NCI-H526 treated with DMSO at 0.1 percent for 48 hours (cell line): ENCODE results near the gene TSPAN33.
"Not testable (repeated sequence)": the region's sequence is repeated elsewhere in the genome, so short reads cannot be mapped to it uniquely, and the experiment has no call there.

Source experiments
- DNase-seq: peaks from one replicate; lab custom pipeline; 2025; lab: John Stamatoyannopoulos, UW

The TSPAN33 gene

DNA sequence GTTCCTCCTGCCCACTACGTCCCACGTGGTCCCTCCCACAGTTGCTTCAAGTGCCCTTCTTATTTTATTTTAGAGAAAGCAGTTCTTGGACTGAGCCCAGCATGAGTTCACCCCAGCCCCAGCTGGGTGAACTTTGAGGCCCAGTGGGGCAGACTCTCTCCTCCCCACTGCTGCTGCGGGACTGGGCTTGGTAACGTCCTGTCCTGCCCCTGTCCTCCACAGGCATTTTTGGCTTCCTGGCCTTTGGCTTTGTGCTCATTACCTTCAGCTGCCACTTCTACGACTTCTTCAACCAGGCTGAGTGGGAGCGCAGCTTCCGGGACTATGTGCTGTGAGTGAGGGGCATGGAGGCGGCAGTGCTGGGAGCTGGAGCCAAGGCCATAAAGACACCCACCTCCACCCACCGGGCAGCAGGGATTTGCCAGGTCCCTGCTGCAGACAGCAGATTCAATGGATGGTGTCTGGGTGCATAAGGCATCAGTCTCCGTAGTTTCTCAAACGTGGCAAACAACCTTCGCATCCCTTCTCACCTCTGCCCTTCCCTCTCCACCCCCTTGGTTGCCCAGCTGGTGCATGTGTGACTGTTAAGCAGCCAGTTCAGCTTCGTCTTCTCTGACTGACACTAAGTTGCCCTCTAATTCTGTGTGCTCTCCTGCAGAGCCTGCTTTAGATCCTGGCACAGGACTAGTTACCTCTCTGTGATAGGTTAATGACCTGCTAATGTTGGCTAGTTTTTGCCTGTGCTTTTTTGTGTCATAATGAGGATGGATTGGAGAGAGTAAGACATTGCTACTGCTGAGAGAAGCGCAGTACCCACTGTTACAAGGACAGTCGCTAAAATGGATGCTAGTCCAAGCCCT, 64.8 kb downstream of the TSPAN33 start:
- no peak for DNase-seq

GRCh38 chr7:129210256-129210988, 65.9 kb downstream of the TSPAN33 start:
- no peak for DNase-seq

GRCh38 chr7:129210989-129211312, 66.4 kb downstream of the TSPAN33 start:
- no peak for DNase-seq

DNA sequence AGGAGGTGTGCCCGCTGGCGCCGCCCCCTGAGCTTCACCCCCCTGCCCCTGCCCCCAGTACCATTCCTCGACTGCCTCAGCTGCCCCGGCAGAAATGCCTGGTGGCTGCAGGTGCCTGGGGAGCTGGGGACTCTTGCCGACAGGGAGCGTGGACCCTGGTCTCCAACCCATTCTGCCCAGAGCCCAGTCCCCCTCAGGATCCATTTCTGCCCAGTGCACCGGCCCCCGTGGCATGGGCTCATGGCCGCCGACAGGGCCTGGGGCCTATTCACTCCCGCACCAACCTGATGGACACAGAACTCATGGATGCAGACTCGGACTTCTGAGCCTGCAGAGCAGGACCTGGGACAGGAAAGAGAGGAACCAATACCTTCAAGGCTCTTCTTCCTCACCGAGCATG, 67.6 kb downstream of the TSPAN33 start:
- no peak for DNase-seq

DNA sequence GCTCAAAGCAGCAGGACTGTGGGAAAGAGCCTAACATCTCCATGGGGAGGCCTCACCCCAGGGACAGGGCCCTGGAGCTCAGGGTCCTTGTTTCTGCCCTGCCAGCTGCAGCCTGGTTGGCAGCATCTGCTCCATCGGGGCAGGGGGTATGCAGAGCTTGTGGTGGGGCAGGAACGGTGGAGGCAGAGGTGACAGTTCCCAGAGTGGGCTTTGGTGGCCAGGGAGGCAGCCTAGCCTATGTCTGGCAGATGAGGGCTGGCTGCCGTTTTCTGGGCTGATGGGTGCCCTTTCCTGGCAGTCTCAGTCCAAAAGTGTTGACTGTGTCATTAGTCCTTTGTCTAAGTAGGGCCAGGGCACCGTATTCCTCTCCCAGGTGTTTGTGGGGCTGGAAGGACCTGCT, 68.1 kb downstream of the TSPAN33 start:
- no peak for DNase-seq

DNA sequence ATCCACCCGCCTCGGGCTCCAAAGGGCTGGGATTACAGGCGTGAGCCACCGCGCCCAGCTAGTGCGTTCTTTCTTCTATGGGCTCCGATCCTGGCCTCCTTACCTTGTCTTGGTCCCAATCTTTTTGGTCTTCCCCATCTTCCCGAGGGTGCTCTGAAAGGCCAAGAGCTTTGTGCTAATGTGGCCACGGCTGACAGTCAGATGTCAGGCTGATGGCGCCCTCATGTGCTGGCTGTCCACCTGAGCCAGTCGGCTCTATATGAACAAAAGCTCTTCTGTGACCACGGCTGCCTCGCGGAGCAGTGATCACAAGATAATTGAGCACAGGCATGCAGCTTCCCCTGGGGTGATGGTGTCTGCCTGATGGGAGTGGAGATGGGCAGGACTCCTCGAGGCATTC, 69.3 kb downstream of the TSPAN33 start:
- peak; percentile 54 for DNase-seq

GRCh38 chr7:129215691-129216090, 71.2 kb downstream of the TSPAN33 start:
- DNase-seq: not testable (repeated sequence)

DNA sequence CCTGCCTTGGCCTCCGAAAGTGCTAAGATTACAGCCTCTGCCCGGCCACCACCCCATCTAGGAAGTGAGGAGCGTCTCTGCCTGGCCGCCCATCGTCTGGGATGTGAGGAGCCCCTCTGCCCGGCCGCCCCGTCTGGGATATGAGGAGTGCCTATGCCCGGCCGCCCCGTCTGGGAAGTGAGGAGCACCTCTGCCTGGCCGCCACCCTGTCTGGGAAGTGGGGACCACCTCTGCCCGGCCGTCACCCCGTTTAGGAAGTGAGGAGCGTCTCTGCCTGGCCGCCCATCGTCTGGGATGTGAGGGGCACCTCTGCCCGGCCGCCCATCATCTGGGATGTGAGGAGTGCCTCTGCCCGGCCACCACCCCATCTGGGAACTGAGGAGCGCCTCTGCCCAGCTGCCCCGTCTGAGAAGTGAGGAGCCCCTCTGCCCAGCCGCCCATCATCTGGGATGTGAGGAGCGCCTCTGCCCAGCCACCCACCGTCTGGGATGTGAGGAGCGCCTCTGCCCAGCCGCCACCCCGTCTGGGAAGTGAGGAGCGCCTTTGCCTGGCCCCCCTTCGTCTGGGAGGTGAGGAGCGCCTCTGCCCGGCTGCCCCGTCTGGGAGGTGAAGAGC, 71.7 kb downstream of the TSPAN33 start:
- DNase-seq: not testable (repeated sequence)

- not testable (repeated sequence) for DNase-seq
These were observed 72.4 kb downstream of the TSPAN33 start for GRCh38 chr7:129216821-129217416.

DNA sequence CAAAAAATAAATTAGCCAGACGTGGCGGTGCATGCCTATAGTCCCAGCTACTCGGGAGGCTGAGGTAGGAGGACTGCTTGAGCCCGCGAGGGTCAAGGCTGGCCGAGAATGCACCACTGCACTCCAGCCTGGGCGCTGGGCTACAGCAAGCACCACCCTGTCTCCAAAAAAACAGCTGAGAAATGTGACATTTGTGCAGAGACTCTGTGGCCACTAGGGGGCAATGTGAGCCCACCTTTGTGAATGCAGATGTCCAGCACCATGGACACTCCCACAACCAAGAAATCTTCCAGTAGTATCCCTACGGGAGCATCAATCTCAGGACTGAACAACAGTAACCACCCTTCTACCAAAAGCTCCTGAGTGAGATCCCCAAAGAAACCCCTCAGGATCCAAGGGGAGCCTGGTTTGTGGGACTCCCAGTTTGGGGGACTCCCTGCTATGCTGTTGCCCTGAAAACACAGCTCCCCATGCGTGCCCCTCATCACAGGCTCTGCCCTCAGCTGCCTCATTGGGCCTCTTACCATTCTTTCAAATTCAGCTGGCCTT, 74.1 kb downstream of the TSPAN33 start:
- DNase-seq: peak; percentile 75

GRCh38 chr7:129219166-129219565, 74.7 kb downstream of the TSPAN33 start:
- DNase-seq: not testable (repeated sequence)
